NCI-H460 (cell line): Measurements from ENCODE around the gene RASSF1. TPM values are rescaled to one million over a fixed set of nuclear protein-coding genes. Genes with fewer than 3 reads are reported as not detected.

Source experiments
- DNase-seq: peaks from one replicate; pipeline ENCODE4 v3.0.0-alpha.2; 2016; ENCODE audit warnings: low read depth; ENCODE audit errors: extremely low read depth
- total RNA-seq: library from RNA; depleted of rRNA; stranded (reverse); fragments of >200 nt; shearing (Covaris generic); gene quantifications from 2 replicates; pipeline ENCODE4 v1.2.3, GENCODE V29; 2014

Gene RASSF1
- total RNA-seq, 1 experiment from 2014 or later: 8.9 TPM

- no peak for DNase-seq
These were observed 28.5 kb upstream of the RASSF1 start for GRCh38 chr3:50369012-50369670.

GRCh38 chr3:50365842-50366220, 25.2 kb upstream of the RASSF1 start:
- DNase-seq: no peak

DNA sequence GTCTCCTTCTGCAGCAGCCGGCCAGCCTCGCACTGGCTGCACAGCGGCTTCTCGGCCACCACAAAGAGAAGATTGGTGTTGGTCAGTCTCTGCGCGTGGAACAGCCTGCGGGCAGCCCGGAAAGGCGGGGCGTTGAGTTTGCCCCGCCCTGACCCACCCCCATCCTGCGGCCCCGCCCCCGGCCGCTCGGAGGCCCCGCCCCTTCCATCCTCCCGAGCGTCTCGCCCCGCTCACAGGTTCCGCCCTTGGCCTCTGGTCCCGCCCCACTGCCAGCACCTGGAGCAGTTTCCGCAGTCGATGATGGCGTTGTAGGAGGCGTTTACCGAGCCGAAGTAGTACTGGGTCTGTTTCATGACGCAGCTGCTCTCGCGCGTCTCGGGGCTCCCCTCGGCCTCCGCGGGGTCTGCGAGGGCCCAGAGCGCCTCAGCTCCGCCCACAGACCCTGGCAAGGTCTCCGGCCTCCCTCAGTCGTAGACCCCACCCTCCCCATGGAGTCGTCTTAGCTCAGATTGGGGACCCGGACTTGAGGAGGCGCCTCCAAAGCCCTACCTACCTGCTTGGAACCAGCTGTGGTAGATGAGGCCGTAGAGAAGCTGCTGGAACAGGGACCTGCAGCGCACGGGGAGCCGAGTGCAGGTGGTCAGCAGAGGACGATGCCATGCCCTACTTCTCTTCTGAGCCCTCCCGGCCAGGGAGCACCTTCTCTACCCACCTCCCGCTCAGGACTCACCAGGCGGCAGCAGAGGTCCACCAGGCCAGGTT, 24.6 kb upstream of the RASSF1 start:
- DNase-seq: no peak

DNA sequence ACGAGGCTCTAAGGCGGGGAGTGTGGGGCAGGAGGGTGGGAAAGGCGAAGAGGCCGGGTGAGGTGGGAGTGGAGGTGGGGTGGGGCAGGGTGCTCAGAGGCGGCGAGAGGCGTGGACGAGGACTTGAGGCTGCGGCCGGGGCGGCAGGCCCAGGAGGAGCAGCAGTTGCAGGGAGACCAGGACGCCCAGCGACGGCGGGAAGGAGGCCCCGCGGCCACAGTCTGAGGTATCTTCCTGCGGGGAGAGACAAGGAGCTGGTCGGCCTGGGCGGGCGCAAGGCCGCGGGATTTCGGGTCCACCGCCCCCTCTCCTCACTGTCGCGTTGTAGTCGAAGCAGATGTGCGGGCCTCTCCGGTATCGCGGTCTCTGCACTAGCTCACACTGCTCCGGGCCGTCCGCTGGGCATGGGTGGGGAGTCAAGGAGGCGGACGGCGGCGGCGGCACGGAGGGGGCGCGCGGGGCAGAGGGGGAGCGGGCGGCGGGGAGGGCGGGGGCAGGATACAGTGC, 24.0 kb upstream of the RASSF1 start:
- DNase-seq: no peak

DNA sequence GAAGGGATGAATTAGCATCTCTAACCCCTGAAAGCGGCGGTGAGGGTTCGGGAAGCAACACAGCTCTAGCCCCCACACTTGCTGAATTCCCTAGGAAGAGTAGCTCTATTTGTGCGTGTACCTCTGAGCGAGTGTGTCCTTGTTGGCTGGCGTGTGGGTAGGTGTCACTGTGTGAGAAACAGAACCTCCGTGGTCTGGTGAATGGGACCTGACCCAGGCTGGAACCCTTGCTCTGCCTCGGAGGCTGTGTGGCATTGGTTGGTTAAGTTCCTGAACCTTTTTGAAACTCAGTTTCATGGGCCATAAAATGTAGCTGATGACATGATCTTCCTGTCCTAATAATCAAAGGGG, 19.1 kb upstream of the RASSF1 start:
- DNase-seq: no peak

GRCh38 chr3:50358911-50359759, 18.5 kb upstream of the RASSF1 start, which contains the start of gene TMEM115:
Gene TMEM115, minus strand, starts transcription at chr3:50359521. Its CDS starts 458 bp downstream, at chr3:50359063.
- peak; percentile 96 for DNase-seq

GRCh38 chr3:50358355-50358910, 17.8 kb upstream of the RASSF1 start:
- no peak for DNase-seq

DNA sequence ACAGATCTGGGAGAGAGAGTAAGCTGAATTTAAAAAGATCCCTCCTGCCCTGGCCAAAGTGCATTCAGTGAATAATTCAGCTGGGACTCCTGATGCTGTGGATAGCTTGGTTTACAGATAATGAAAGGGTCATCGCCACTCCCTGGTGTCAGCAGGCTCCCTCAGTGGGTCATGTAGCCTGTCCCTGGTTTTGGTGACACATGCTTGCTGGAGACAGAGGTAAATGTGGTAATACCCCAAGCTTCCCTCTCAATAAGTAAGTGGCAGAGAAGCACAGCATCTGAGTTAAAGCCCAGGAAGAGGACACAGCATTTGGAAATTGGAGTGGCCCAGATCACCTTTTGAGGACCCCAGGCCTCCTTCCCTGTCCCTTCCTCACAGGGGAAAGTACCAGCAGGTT, 16.8 kb upstream of the RASSF1 start:
- DNase-seq: no peak

DNA sequence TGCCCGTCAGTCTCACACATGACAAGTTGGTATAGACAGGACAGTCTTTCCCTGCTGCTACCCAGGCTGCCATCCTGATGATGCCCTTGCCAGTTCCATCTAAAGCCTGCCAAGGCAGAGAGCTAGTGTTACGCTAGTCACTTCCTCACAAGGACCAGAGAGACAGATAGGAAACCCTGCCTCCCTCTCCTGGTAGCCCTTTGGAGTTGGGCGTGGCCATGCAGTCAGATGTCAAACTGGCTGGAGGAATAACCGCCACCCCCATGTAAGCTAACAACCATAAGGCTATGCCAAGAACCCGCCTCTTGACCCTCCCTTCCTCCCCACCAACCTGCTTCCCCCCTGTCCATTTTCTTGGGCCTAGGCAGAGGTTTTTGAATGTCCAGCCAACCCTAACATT, 15.9 kb upstream of the RASSF1 start:
- no peak for DNase-seq

DNA sequence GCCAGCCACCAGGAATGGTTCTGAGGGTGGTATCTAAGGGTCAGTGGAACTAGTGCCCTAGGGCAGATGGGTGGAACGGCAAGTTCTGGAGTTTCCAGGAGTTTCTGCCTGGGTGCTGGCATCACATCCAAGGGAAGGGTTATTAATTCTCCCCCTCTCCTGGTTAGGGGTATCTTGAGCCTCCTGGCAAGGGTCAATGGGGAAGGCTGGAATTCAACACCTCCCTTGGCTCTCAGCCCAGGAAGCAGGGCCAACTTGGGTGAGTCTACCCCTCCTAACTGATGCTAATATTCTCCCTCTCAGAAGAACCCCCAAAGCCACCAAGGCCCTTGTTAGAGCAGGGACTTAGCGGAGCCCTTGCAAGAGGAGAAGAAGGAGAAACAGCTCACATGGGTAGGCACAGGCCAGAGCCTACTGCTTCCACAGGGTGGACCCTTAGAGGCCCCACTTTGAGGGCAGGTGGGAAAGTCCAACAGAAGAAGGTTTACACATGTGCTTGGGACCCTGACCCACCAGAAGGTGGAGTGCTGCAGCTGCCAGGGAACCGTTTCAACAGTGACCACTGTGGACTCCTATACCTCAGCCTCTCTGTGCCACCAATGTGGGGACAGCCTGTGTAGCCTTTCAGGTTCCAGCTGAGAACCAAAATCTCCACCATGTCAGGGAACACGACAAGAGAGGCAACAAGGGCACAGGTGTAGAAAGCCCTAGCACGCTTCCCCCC, 15.4 kb upstream of the RASSF1 start:
- DNase-seq: no peak

DNA sequence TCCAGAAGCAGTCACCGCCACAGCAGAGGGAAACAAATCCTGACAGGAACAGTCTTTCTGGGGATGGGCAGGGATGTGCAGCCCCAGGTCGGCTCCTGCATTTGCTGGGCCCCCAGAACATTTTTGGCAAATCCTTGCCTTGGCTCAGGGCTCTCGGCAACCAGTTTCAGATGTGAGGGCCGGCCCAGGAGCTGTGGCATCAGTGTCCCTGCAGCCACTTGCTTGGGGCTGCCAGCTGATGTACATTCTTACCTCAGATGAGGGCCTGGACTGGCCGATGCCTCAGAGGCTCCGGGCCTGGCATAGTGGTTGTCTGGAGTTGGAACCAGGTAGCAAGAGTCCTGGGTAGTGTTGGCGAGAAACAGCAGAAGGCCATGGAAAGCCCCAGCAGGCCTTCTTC, 14.2 kb upstream of the RASSF1 start:
- DNase-seq: no peak

- DNase-seq: no peak
These were observed 13.6 kb upstream of the RASSF1 start for GRCh38 chr3:50354186-50354764.

- no peak for DNase-seq
These were observed 12.8 kb upstream of the RASSF1 start for GRCh38 chr3:50353245-50354004.

- DNase-seq: no peak
These were observed 12.1 kb upstream of the RASSF1 start for GRCh38 chr3:50352781-50353180.

- no peak for DNase-seq
These were observed 10.7 kb upstream of the RASSF1 start for GRCh38 chr3:50351323-50351697.

- DNase-seq: peak; percentile 88
These were observed 10.1 kb upstream of the RASSF1 start, which contains the start of the genes CYB561D2 and NPRL2 for GRCh38 chr3:50350527-50351322. Gene CYB561D2, plus strand, starts transcription at chr3:50350862. Its CDS starts 572 bp downstream, at chr3:50351434. Gene NPRL2, minus strand, starts transcription at chr3:50350775. Its CDS starts 123 bp downstream, at chr3:50350652.

DNA sequence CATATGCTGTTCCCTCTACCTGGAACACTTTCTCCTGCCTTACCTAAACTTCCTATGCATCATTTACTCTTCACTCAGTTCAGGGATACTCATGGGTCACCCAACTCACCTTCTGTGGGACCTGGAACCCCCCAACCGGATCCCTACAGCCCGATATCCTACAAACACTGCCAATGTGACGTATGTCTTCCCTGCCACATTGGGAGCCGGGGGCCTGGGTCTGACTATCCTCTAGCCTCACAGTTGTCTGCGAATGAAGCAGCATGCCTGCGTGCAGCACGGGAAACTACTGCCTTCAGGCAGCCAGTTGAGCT, 9.5 kb upstream of the RASSF1 start:
- no peak for DNase-seq

GRCh38 chr3:50347187-50347813, 6.7 kb upstream of the RASSF1 start:
- peak; percentile 56 for DNase-seq
